HUES48 (cell line): ENCODE measurements around the gene RAPGEF4.
"Not testable (repeated sequence)": the region's sequence is repeated elsewhere in the genome, so short reads cannot be mapped to it uniquely, and the experiment has no call there.

Experiments used
- H3K27ac ChIP-seq: one replicate; pipeline ENCODE4 v1.7.0; 2013; ENCODE audit warnings: low read depth, low read length, inconsistent platforms
- H3K27me3 ChIP-seq: 2 replicates; pipeline ENCODE4 v1.6.1; 2013; ENCODE audit warnings: mild to moderate bottlenecking, low read length; ENCODE audit not compliant: control insufficient read depth, insufficient read depth
- H3K36me3 ChIP-seq: 2 replicates; pipeline ENCODE4 v1.6.1; 2013; ENCODE audit warnings: low read length; ENCODE audit not compliant: control insufficient read depth, insufficient read depth
- H3K4me1 ChIP-seq: 2 replicates; pipeline ENCODE4 v1.6.1; 2013; ENCODE audit warnings: mild to moderate bottlenecking, low read length; ENCODE audit not compliant: control insufficient read depth, insufficient read depth
- H3K4me3 ChIP-seq: 2 replicates; pipeline ENCODE4 v1.5.1; 2013; ENCODE audit warnings: mild to moderate bottlenecking, low read depth, low read length
- H3K9ac ChIP-seq: 2 replicates; pipeline ENCODE4 v1.6.1; 2013; ENCODE audit warnings: mild to moderate bottlenecking, low read depth, low read length, moderate library complexity
- H3K9me3 ChIP-seq: 2 replicates; pipeline ENCODE4 v1.6.1; 2013; ENCODE audit warnings: low read length; ENCODE audit not compliant: control insufficient read depth, insufficient read depth

Gene RAPGEF4

GRCh38 chr2:173032032-173032431 lies 296.4 kb downstream of the RAPGEF4 start:
- Histone ChIP-seq H3K4me1 (peaks cover 5% of the 10 kb centered on the region; the same call in 1 of the 2 replicates), H3K27ac (no peak overlapping the region), H3K27me3 (no peaks in the 10 kb centered on the region)

GRCh38 chr2:173033084-173033483 lies 297.4 kb downstream of the RAPGEF4 start:
- H3K4me3 ChIP-seq = no peak overlapping the region
- H3K9ac ChIP-seq = no peak overlapping the region
- H3K27ac ChIP-seq = no peak overlapping the region
- H3K4me1 ChIP-seq = 0 out of 2 replicates have a peak, but pooled peaks cover 5% of the 10 kb centered on the region
- H3K27me3 ChIP-seq = no peaks in the 10 kb centered on the region
- H3K36me3 ChIP-seq = no peaks in the 10 kb centered on the region
- no peaks in the 10 kb centered on the region for H3K9me3 ChIP-seq

More at GRCh38 chr2:173032032-173032431, 296.4 kb downstream of the RAPGEF4 start:
- Histone ChIP-seq H3K36me3 (no peaks in the 10 kb centered on the region), H3K4me3 (no peak overlapping the region), H3K9me3 (no peaks in the 10 kb centered on the region), H3K9ac (no peak overlapping the region)

GRCh38 chr2:173034143-173034542 lies 298.5 kb downstream of the RAPGEF4 start:
- H3K9me3 ChIP-seq = no peaks in the 10 kb centered on the region
- H3K9ac ChIP-seq = no peak overlapping the region
- no peaks in the 10 kb centered on the region for H3K36me3 ChIP-seq
- H3K4me1 ChIP-seq = 0 out of 2 replicates have a peak, but pooled peaks cover 5% of the 10 kb centered on the region
- no peak overlapping the region for H3K4me3 ChIP-seq
- no peak overlapping the region for H3K27ac ChIP-seq
- no peaks in the 10 kb centered on the region for H3K27me3 ChIP-seq

- 0 out of 2 replicates have a peak, but pooled peaks cover 5% of the 10 kb centered on the region for H3K4me1 ChIP-seq
- no peaks in the 10 kb centered on the region for H3K27me3 ChIP-seq
- no peak overlapping the region for H3K27ac ChIP-seq
- H3K9me3 ChIP-seq = no peaks in the 10 kb centered on the region
- no peak overlapping the region for H3K9ac ChIP-seq
- H3K36me3 ChIP-seq = no peaks in the 10 kb centered on the region
- H3K4me3 ChIP-seq = no peak overlapping the region
These were observed 301.8 kb downstream of the RAPGEF4 start for GRCh38 chr2:173037245-173038120.

GRCh38 chr2:173038257-173038656 lies 302.6 kb downstream of the RAPGEF4 start:
- not testable (repeated sequence) for H3K9ac ChIP-seq, H3K4me1 ChIP-seq, H3K27ac ChIP-seq, H3K27me3 ChIP-seq, H3K9me3 ChIP-seq, H3K36me3 ChIP-seq, H3K4me3 ChIP-seq

- H3K36me3 ChIP-seq = no peaks in the 10 kb centered on the region
- no peak overlapping the region for H3K27ac ChIP-seq
- H3K9me3 ChIP-seq = no peaks in the 10 kb centered on the region
- no peak overlapping the region for H3K4me3 ChIP-seq
- H3K4me1 ChIP-seq = 0 out of 2 replicates have a peak, but pooled peaks cover 5% of the 10 kb centered on the region
- H3K9ac ChIP-seq = no peak overlapping the region
- no peaks in the 10 kb centered on the region for H3K27me3 ChIP-seq
These were observed 305.1 kb downstream of the RAPGEF4 start for GRCh38 chr2:173040729-173041128.

- no peak overlapping the region for H3K27ac ChIP-seq
- H3K4me3 ChIP-seq = no peak overlapping the region
- H3K36me3 ChIP-seq = no peaks in the 10 kb centered on the region
- H3K9me3 ChIP-seq = no peaks in the 10 kb centered on the region
- no peaks in the 10 kb centered on the region for H3K4me1 ChIP-seq
- H3K9ac ChIP-seq = no peak overlapping the region
- no peaks in the 10 kb centered on the region for H3K27me3 ChIP-seq
These were observed 307.8 kb downstream of the RAPGEF4 start for GRCh38 chr2:173043476-173043875.

GRCh38 chr2:173043897-173044519 lies 308.4 kb downstream of the RAPGEF4 start:
- no peak overlapping the region for H3K9ac ChIP-seq
- H3K4me1 ChIP-seq = no peaks in the 10 kb centered on the region
- H3K27ac ChIP-seq = no peak overlapping the region
- H3K4me3 ChIP-seq = no peak overlapping the region
- no peaks in the 10 kb centered on the region for H3K9me3 ChIP-seq
- no peaks in the 10 kb centered on the region for H3K27me3 ChIP-seq
- no peaks in the 10 kb centered on the region for H3K36me3 ChIP-seq

GRCh38 chr2:173044686-173045085 lies 309.0 kb downstream of the RAPGEF4 start:
- no peak overlapping the region for H3K9ac ChIP-seq
- no peak overlapping the region for H3K27ac ChIP-seq

GRCh38 chr2:173045181-173045580 lies 309.5 kb downstream of the RAPGEF4 start:
- Histone ChIP-seq H3K9ac (no peak overlapping the region), H3K4me1 (no peaks in the 10 kb centered on the region), H3K27me3 (no peaks in the 10 kb centered on the region), H3K27ac (no peak overlapping the region), H3K9me3 (no peaks in the 10 kb centered on the region), H3K4me3 (no peak overlapping the region), H3K36me3 (no peaks in the 10 kb centered on the region)

More at GRCh38 chr2:173044686-173045085, 309.0 kb downstream of the RAPGEF4 start:
- no peaks in the 10 kb centered on the region for H3K9me3 ChIP-seq
- no peaks in the 10 kb centered on the region for H3K4me1 ChIP-seq
- no peaks in the 10 kb centered on the region for H3K27me3 ChIP-seq
- H3K4me3 ChIP-seq = no peak overlapping the region
- H3K36me3 ChIP-seq = no peaks in the 10 kb centered on the region

GRCh38 chr2:173048522-173048896 lies 312.9 kb downstream of the RAPGEF4 start:
- Histone ChIP-seq H3K4me1 (0 out of 2 replicates have a peak, but pooled peaks cover 1% of the 10 kb centered on the region), H3K4me3 (no peak overlapping the region), H3K9ac (no peak overlapping the region), H3K27me3 (no peaks in the 10 kb centered on the region), H3K36me3 (no peaks in the 10 kb centered on the region), H3K27ac (no peak overlapping the region), H3K9me3 (no peaks in the 10 kb centered on the region)
